Measurements from ENCODE around the gene EYA3.
A peak's percentile ranks its signal among the peaks of the same experiment; 100 is the strongest.

- TF ChIP-seq CTCF (IDR thresholded peaks at IDR 0.05; ENCODE audit: low read depth, low read length, poor library complexity, severe bottlenecking) (peak; percentile 68), EZH2phosphoT487 (IDR thresholded peaks at IDR 0.05; ENCODE audit: borderline replicate concordance, low read length) (no peak)
Observed at GRCh38 chr1:28113242-28113572, 24.8 kb upstream of the EYA3 start.

All from DOHH2 (cell line).